ENCODE results near the gene TSHZ3. TPM values are rescaled to one million over a fixed set of nuclear protein-coding genes. Genes with fewer than 3 reads are reported as not detected.

TSHZ3 gene
- polyA plus RNA-seq, 3 donors from 2014 or later = 0.74 to 3.5 (median 1.5) TPM

DNA sequence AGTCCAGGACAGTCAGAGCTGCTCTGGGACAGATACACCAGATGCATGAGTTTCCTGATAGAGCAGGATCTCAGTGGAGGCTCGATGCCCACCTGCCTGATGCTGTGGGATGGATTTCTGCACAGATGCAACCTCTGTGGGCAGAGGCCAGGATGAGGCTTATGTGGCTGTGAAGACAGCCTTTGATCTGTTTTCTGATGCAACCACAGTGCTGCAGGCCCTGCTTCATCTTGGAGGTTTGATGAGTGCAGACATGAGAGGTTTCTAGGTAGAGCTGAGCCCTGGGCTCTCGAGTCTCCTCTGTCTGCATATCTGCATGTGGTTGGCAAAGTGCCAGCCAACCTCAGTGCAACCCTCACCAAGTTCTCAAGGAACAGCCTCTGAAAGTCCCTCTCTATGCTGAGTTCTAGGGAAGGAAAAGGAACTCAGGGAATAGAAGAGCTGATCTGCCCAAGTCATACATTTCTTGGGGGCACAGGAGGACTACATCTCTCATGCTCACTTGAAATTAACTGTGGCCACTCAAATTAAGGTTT is 23.1 kb upstream of the TSHZ3 start:
- Mint-ChIP-seq H3K36me3 (peaks cover 0 to 10% (median 0%) of the 10 kb centered on the region in 3 donors), H3K27me3 (ENCODE audit: low read depth in 3 of 3) (peaks cover 24 to 40% (median 25%) of the 10 kb centered on the region in 3 donors), H3K4me3 (no peak overlapping the region), H3K9me3 (no peaks in the 10 kb centered on the region), H3K4me1 (peaks cover 17 to 25% of the 10 kb centered on the region in 2 donors), H3K27ac (peak overlapping the region in 1 of 6 donors; percentile 17)
- DNase-seq = peak; percentile 47 to 56 (median 54)

DNA sequence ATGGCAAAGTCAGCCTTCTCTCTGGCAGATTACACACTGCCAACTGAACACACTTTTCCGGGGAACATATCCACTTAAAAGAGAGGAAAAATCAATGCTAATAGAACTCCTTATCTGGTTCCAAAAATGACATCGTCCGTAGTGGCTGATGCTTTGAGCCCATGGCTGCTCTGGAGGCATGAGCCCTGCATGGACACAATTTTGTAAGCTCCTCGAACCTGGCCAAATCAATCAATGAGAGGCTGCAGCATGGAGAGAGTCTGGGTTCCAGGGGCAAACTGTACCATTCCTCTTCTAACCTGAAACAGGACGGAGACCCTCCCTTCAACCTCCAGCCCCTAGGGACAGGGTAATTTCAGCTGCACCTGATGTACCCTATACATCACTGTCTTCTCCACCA is 21.0 kb upstream of the TSHZ3 start:
- DNase-seq = no peak
- H3K4me1 Mint-ChIP-seq = peaks cover 17 to 25% of the 10 kb centered on the region in 2 donors
- peaks cover 23 to 44% (median 27%) of the 10 kb centered on the region in 3 donors for H3K27me3 Mint-ChIP-seq (ENCODE audit: low read depth in 3 of 3)
- no peak overlapping the region for H3K27ac Mint-ChIP-seq
- H3K4me3 Mint-ChIP-seq = no peak overlapping the region
- peaks cover 0 to 10% (median 0%) of the 10 kb centered on the region in 3 donors for H3K36me3 Mint-ChIP-seq
- H3K9me3 Mint-ChIP-seq = no peaks in the 10 kb centered on the region

DNA sequence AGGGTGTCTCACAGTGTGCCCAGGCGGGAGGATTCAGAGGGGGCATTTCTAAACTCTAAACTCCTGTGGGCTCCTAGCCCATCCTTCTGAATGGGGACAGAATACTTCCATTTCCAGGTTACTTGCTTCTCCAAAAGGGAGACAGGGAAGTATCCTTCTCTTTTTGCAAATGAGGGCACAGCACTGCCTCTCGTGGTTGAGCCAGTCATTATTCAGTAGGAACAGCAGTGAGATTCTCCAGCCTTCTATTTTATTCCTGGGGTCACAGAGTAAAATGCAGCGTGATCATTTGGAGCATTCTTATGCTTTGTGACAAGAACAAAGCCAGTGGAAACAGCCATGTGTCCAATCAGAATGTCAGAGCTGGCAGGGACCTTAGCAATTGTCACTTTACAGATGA is 15.7 kb upstream of the TSHZ3 start:
- H3K27ac Mint-ChIP-seq = no peak overlapping the region
- no peaks in the 10 kb centered on the region for H3K9me3 Mint-ChIP-seq
- H3K4me3 Mint-ChIP-seq = no peak overlapping the region
- no peaks in the 10 kb centered on the region for H3K4me1 Mint-ChIP-seq
- no peak for DNase-seq
- H3K36me3 Mint-ChIP-seq = peaks cover 0 to 4% (median 4%) of the 10 kb centered on the region in 3 donors
- peaks cover 4 to 31% (median 15%) of the 10 kb centered on the region in 3 donors for H3K27me3 Mint-ChIP-seq (ENCODE audit: low read depth in 3 of 3)

DNA sequence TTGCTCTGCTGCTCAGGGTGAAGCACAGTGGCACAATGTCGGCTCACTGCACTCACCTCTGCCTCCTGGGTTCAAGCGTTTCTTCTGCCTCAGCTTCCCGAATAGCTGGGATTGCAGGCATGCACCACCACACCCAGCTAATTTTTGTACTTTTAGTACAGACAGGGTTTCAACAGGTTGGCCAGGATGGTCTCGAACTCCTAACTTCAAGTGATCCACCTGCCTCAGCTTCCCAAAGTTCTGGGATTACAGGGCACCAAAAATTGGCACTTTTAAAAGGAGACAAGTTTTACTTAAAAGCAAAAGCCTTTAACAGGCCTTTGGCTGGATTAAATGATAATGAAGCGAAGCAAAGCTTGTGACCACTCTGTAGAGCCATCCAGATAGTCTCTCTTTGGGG is 12.5 kb upstream of the TSHZ3 start:
- H3K4me3 Mint-ChIP-seq = no peak overlapping the region
- no peaks in the 10 kb centered on the region for H3K9me3 Mint-ChIP-seq
- peaks cover 0 to 4% (median 4%) of the 10 kb centered on the region in 3 donors for H3K36me3 Mint-ChIP-seq
- no peak overlapping the region for H3K27ac Mint-ChIP-seq
- H3K27me3 Mint-ChIP-seq (ENCODE audit: low read depth in 3 of 3) = peaks cover 9 to 26% (median 11%) of the 10 kb centered on the region in 3 donors
- peaks cover 6 to 7% of the 10 kb centered on the region in 2 donors for H3K4me1 Mint-ChIP-seq
- DNase-seq = no peak

DNA sequence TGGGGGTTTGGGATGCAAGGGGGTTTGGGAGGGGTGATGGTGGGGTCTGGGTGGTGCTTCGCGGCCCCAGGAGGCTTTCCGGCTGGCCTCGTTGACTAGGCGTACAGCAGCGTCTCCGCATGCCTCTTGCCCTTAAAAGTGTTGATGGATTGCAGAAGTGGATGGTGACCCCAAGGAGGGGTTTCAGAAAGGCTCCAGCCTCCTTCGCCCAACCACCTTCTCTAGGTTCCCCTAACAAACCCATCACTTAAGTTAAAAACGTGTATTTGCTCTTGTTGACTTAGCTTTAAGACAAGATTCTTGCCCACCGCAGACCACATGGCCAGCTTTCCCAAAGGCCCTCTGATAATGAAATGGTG is 8.1 kb upstream of the TSHZ3 start:
- H3K4me1 Mint-ChIP-seq = peaks cover 37 to 49% of the 10 kb centered on the region in 2 donors
- no peak overlapping the region for H3K4me3 Mint-ChIP-seq
- H3K27ac Mint-ChIP-seq = no peak overlapping the region
- H3K9me3 Mint-ChIP-seq = peaks cover 0 to 2% (median 0%) of the 10 kb centered on the region in 6 donors
- peaks cover 30 to 55% (median 38%) of the 10 kb centered on the region in 3 donors for H3K27me3 Mint-ChIP-seq (ENCODE audit: low read depth in 3 of 3)
- H3K36me3 Mint-ChIP-seq = no peaks in the 10 kb centered on the region
- no peak for DNase-seq

DNA sequence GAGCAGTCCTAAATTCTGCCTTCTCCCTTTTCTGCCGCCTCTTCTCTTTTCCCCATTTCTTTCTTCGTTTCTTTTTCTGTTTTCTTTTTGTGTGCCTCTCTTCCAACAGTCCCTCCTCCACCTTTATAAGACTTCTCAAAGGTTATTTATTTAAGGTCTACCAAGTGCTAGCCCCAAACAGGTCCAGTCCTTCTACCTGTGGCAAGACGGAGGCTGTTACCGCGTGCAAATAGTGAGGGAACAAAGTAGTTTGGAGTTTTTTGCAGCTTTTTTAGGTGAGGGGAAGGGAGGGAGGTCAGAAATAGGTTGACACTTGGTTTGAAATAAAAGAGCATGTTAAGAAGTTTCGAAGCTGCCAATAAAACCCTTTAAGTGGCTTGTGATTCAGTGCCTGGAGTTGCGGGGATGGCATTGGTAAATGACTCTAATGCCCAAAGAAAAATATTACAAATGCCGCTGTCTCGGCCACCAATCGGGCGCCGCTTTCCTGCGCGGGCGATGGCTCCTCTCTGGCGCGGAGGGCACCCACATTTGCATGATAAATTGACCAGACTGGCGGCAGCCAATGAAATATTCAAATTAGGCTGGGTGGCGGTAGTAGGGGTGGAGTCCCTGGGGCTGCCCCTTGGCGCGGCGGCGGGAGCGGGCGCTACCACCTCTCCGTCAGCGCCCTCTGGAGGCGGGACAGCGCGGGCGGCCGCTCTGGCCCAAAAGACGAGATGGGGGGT is 7.5 kb upstream of the TSHZ3 start:
- peaks cover 43 to 55% of the 10 kb centered on the region in 2 donors for H3K4me1 Mint-ChIP-seq
- H3K27me3 Mint-ChIP-seq (ENCODE audit: low read depth in 3 of 3) = peaks cover 30 to 59% (median 43%) of the 10 kb centered on the region in 3 donors
- peak overlapping the region in 4 of 5 donors; percentile 33 to 57 (median 51) for H3K4me3 Mint-ChIP-seq
- H3K36me3 Mint-ChIP-seq = no peaks in the 10 kb centered on the region
- H3K27ac Mint-ChIP-seq = no peak overlapping the region
- peak; percentile 63 to 66 (median 65) for DNase-seq
- H3K9me3 Mint-ChIP-seq = peaks cover 0 to 4% (median 0%) of the 10 kb centered on the region in 6 donors

DNA sequence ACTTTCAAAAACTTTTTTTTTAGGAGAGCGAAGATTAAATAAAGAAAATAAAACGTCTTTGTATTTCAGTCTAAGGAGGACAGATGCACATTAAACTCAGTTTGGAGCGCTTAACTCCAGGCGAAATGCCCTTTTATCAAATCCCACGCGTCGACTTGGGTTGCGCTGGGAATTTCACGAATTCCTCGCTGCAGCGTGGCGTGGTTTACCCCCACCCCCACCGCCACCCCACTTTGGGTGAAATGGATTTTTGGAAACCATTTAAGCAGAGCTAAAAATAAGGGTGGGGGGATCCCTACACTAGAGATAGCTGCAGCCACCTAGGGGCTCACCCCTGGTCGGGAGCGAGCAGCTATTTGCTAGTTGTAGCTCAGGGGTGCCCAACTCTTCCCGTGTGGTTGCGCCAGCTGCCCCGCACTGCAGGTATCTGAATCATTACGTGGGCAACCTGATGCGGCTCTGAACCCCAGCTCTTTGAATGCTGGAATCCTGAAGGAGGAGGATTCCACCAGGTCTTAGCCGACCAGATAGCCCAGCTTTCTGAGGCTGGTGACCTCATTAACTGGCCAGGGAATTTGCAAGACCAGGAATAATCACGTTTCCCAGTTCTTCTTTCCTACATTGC is 6.5 kb upstream of the TSHZ3 start:
- peaks cover 34 to 60% (median 45%) of the 10 kb centered on the region in 3 donors for H3K27me3 Mint-ChIP-seq (ENCODE audit: low read depth in 3 of 3)
- H3K4me1 Mint-ChIP-seq = peaks cover 46 to 56% of the 10 kb centered on the region in 2 donors
- DNase-seq = no peak
- no peaks in the 10 kb centered on the region for H3K36me3 Mint-ChIP-seq
- no peak overlapping the region for H3K27ac Mint-ChIP-seq
- no peak overlapping the region for H3K4me3 Mint-ChIP-seq
- H3K9me3 Mint-ChIP-seq = peaks cover 0 to 5% (median 0%) of the 10 kb centered on the region in 6 donors

DNA sequence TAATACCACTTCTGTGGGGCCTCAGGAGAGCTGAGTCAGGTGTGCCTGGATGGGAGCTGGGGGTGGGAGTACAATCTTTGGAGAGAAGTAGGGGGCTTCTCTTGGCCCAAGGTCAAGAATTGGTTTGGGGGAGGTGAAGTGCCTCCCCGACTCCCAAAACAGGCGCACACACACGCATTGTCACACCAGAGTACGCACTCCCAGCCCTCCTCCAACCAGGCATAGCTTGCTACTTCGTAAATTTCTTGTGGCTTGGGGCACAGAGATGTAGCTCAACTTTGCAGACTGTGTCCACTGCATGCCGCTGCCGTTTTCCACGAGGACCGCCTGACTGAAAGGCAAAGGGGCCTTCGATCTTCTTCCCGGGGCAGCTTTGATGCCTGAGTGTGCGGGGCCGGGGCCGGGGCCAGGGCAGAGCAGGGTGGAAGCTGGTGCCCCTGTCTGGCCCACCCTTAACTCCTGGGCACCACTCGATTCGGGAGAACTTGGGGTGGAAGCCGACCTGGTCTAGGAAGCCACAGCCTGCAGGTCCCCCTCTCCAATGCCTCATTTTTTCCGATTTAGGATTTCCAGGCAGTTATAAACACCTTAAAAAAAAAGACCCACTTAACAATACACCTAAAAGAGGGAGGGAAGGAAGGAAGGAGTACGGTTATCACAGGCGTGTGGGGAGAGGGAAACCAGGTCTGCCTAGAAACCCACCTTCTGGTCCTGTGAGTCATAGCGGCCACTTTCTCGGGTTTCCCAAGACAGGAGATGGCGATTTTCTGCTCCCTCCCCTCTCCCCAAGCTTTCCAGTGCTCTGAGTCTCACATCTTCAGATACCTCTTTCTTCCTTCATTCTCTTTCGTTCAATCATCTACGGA is 5.8 kb upstream of the TSHZ3 start:
- peaks cover 46 to 56% of the 10 kb centered on the region in 2 donors for H3K4me1 Mint-ChIP-seq
- H3K9me3 Mint-ChIP-seq = peaks cover 0 to 5% (median 0%) of the 10 kb centered on the region in 6 donors
- no peaks in the 10 kb centered on the region for H3K36me3 Mint-ChIP-seq
- peaks cover 34 to 56% (median 45%) of the 10 kb centered on the region in 3 donors for H3K27me3 Mint-ChIP-seq (ENCODE audit: low read depth in 3 of 3)
- H3K4me3 Mint-ChIP-seq = no peak overlapping the region
- DNase-seq = no peak
- H3K27ac Mint-ChIP-seq = no peak overlapping the region

DNA sequence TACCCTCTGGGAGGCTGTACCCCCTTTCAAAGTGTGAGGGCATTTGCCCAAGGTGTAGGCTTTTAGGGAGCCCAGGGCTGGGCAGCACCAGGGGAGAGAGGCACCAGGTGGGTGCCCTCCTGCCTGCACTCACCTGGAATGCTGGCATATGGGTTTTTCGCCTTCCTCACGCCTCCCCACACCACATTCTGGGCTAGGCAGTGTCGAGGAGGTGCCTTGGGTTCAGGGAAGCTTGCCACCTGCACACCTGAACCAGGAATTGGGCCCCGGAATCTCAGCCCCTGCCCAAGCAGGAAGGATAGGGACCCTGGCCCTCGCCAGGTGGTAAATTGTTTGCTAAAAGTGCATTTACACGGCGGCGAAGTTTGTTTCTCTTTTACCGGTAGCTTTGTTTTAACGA is 5.1 kb upstream of the TSHZ3 start:
- no peaks in the 10 kb centered on the region for H3K36me3 Mint-ChIP-seq
- peak overlapping the region in 1 of 5 donors; percentile 60 for H3K4me3 Mint-ChIP-seq
- H3K9me3 Mint-ChIP-seq = peaks cover 0 to 5% (median 0%) of the 10 kb centered on the region in 6 donors
- peaks cover 46 to 56% of the 10 kb centered on the region in 2 donors for H3K4me1 Mint-ChIP-seq
- no peak for DNase-seq
- H3K27ac Mint-ChIP-seq = no peak overlapping the region
- peaks cover 32 to 56% (median 45%) of the 10 kb centered on the region in 3 donors for H3K27me3 Mint-ChIP-seq (ENCODE audit: low read depth in 3 of 3)

DNA sequence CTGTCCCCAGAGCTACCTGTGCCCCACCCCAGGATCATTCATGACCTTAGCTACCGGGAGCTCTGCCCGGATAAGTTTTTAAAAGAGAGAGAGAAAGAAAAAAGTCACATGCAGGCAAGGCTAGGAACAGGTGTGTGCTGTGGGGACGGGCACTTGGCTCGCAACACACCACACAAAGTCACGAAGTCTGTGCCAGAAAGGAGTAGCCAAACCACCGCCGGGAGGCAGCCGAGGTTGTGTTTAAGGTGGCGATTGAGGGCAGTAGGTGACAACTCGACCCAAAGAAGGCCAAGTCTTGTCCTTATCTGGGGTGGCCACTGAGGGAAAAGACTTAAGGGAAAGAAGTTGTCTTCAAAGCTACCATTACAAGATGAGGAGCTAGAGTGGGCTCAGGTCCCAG is 4.6 kb upstream of the TSHZ3 start:
- Mint-ChIP-seq H3K4me1 (peaks cover 46 to 56% of the 10 kb centered on the region in 2 donors), H3K27me3 (ENCODE audit: low read depth in 3 of 3) (peaks cover 32 to 56% (median 45%) of the 10 kb centered on the region in 3 donors), H3K36me3 (no peaks in the 10 kb centered on the region), H3K4me3 (peak overlapping the region in 4 of 5 donors; percentile 11 to 60 (median 43)), H3K27ac (no peak overlapping the region), H3K9me3 (peaks cover 0 to 5% (median 0%) of the 10 kb centered on the region in 6 donors)
- no peak for DNase-seq

DNA sequence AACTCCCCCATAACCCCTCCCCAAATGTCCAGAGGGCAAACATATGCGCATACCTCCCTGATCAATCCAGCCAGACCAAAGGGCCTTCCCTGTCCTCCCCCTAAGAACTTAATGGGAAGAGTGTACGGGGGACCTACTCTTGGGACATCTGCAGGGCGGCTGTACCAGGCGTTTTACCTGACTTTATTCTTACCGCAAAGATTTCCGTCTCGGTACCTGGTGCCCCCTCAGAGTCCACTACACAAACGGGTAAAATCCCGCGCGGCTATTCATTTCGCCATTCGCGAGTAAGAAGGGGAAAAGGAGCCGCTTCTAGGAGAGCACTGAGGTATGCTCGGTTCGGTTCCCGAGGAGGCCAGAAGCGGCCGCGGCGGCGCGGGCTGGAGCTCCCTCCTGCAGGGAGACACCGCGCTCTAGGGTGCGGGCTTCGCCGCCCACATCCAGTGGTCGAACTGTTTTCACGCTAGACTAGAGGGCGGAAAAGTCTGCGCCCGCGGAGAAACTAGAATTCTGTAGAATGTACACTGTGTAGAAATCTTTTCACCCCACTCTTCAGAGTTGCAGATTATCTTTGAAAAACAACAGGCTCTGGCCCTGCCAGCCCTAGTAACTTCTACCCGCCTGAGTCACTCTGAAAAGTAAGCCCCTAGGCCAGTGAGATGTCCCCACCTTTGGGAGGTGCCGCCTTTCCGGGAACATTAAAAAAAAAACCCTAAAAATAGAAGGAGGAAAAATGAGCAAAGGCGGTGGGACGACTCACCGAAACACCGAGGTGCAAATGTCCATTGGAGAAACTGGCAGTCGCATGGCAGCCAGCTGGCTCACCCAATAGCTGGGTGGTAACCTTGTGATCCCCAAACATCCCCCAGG is 3.8 kb upstream of the TSHZ3 start:
- H3K27ac Mint-ChIP-seq = no peak overlapping the region
- peaks cover 51 to 61% of the 10 kb centered on the region in 2 donors for H3K4me1 Mint-ChIP-seq
- no peaks in the 10 kb centered on the region for H3K36me3 Mint-ChIP-seq
- peaks cover 36 to 57% (median 49%) of the 10 kb centered on the region in 3 donors for H3K27me3 Mint-ChIP-seq (ENCODE audit: low read depth in 3 of 3)
- no peak for DNase-seq
- peak overlapping the region; percentile 40 to 76 (median 65) for H3K4me3 Mint-ChIP-seq
- H3K9me3 Mint-ChIP-seq = peaks cover 0 to 5% (median 0%) of the 10 kb centered on the region in 6 donors

DNA sequence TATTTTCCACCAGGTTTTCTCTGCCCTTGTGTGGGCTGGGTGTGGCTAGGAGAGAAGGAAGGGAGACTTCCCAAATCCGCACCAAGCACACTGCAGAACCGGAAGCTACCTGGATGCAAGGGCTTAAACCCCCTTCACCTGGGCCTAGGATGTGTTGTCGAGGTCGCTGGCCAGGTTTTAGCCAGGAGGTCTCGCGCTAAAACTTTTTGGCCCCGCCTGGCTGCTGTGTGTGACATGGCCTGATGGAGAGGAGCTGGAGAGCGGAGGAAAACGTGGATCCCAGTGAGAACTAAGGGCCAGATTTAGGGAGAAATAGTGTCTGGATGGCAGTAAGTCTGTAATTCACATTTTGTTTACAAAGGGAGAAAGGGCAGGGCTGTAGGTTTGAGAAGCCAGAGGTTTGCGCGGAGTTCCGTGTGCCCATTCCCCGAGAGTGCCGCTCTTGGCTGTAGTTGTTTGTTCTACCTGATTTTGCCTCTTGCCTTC is 3.1 kb upstream of the TSHZ3 start:
- Mint-ChIP-seq H3K9me3 (peaks cover 0 to 5% (median 0%) of the 10 kb centered on the region in 6 donors), H3K27ac (no peak overlapping the region), H3K36me3 (no peaks in the 10 kb centered on the region), H3K4me1 (peaks cover 57 to 67% of the 10 kb centered on the region in 2 donors), H3K4me3 (peak overlapping the region; percentile 65 to 77 (median 76)), H3K27me3 (ENCODE audit: low read depth in 3 of 3) (peaks cover 38 to 55% (median 49%) of the 10 kb centered on the region in 3 donors)
- no peak for DNase-seq

All from immature natural killer cell (primary cell).